ENCODE results near the gene SASS6.

Gene SASS6

DNA sequence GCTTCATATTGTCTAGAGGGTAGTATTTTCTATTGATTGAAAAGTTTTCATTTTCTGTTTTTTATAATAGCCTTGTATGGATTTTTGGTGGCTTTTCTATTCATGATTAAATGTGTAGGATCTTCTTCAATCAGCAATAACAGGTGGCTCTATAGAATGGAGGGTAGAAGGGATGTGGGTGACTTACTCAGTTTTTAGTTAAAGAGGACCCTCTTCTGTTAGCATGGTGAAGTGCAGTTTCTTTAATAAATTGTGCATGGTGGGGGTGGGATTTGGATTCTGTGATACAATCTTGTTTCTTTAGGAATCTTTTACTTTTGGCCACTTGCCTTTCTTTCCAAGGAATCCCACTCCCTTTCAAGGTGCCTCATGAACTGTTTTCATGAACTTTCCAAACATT lies 98.3 kb downstream of the SASS6 start:
- Histone ChIP-seq H3K36me3 (ENCODE audit: control insufficient read depth in 2 of 2, insufficient read depth in 1 of 2, low read length in 2 of 2) (no peaks in the 10 kb centered on the region), H3K4me1 (ENCODE audit: control insufficient read depth, insufficient read depth, low read length) (no peaks in the 10 kb centered on the region), H3K9me3 (ENCODE audit: control insufficient read depth, insufficient read depth, low read depth, low read length) (no peaks in the 10 kb centered on the region), H3K4me3 (ENCODE audit: low read depth, low read length) (no peak overlapping the region), H3K27ac (ENCODE audit: extremely low read depth, low read depth, low read length) (no peak overlapping the region)
- TF ChIP-seq ZNF157 (tag by site-specific recombination; IDR thresholded peaks at IDR 0.05) (no peak), SCRT1 (tag by site-specific recombination; IDR thresholded peaks at IDR 0.05; ENCODE audit: borderline replicate concordance) (0 out of 2 replicates have a peak, but pooled peaks have one; percentile 50), ZNF37A (tag by site-specific recombination; IDR thresholded peaks at IDR 0.05) (no peak), ZFP37 (tag by site-specific recombination; IDR thresholded peaks at IDR 0.05) (no peak), ZNF654 (tag by site-specific recombination; IDR thresholded peaks at IDR 0.05; ENCODE audit: low read depth) (peak; percentile 70), SCRT2 (tag by site-specific recombination; IDR thresholded peaks at IDR 0.05) (peak; percentile 91)
- TF ChIP-seq, protein P1, sequence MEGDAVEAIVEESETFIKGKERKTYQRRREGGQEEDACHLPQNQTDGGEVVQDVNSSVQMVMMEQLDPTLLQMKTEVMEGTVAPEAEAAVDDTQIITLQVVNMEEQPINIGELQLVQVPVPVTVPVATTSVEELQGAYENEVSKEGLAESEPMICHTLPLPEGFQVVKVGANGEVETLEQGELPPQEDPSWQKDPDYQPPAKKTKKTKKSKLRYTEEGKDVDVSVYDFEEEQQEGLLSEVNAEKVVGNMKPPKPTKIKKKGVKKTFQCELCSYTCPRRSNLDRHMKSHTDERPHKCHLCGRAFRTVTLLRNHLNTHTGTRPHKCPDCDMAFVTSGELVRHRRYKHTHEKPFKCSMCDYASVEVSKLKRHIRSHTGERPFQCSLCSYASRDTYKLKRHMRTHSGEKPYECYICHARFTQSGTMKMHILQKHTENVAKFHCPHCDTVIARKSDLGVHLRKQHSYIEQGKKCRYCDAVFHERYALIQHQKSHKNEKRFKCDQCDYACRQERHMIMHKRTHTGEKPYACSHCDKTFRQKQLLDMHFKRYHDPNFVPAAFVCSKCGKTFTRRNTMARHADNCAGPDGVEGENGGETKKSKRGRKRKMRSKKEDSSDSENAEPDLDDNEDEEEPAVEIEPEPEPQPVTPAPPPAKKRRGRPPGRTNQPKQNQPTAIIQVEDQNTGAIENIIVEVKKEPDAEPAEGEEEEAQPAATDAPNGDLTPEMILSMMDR (tag by site-specific recombination; IDR thresholded peaks at IDR 0.05): 0 out of 2 replicates have a peak, but pooled peaks have one; percentile 45
- TF ChIP-seq, protein P2, sequence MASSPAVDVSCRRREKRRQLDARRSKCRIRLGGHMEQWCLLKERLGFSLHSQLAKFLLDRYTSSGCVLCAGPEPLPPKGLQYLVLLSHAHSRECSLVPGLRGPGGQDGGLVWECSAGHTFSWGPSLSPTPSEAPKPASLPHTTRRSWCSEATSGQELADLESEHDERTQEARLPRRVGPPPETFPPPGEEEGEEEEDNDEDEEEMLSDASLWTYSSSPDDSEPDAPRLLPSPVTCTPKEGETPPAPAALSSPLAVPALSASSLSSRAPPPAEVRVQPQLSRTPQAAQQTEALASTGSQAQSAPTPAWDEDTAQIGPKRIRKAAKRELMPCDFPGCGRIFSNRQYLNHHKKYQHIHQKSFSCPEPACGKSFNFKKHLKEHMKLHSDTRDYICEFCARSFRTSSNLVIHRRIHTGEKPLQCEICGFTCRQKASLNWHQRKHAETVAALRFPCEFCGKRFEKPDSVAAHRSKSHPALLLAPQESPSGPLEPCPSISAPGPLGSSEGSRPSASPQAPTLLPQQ (tag by site-specific recombination; IDR thresholded peaks at IDR 0.05): 0 out of 2 replicates have a peak, but pooled peaks have one; percentile 24
- ChIA-PET POLR2A (no interaction called here), CTCF (interaction anchor here (0.7 to 1.4 kb wide), 3 partner anchors 8 to 424 kb away, joined by 3 to 5 read pairs (median 5); no protein-coding TSS in a partner anchor)

Measured in HEK293 (cell line).